SU-DHL-6 (cell line): ENCODE data around the gene SNRNP200.

Experiments used
- EZH2phosphoT487 ChIP-seq: fragments of 200-600 bp; sonication (generic), shearing (Covaris generic); conservative IDR thresholded peaks from 2 replicates; pipeline ENCODE4 v1.6.1; 2018; ENCODE audit warnings: mild to moderate bottlenecking, antibody characterized with exemption, low read length, moderate library complexity, mixed read lengths
- TF ChIP-seq, protein P1 (sequence below): fragments of 200-600 bp; sonication (generic); IDR thresholded peaks from one replicate; pipeline ENCODE4 v1.5.1; 2017; ENCODE audit warnings: antibody characterized with exemption, mild to moderate bottlenecking, low read length, moderate library complexity; ENCODE audit not compliant: insufficient read depth, poor library complexity, severe bottlenecking

DNA sequence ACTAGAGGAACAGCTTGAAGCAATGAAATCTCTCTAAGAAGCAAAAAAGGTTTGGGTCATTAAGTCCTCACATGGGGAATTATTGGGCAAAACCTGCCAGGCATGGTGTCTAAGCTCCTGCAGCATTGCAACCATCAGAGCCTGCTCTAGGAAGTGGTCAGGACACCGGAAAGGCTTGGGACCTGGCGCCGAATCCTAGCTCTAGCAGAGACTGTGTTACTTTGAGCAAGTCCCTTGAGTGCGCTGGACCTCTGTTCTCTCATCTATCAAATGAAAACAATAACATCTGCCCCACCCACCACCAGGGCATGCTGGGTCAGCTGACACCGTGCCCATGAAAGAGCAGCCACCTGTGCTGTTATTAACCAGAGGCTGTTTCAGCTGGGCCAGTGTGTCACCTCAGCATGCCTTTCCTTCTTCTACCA, 45.8 kb downstream of the SNRNP200 start:
- TF ChIP-seq, protein P1, sequence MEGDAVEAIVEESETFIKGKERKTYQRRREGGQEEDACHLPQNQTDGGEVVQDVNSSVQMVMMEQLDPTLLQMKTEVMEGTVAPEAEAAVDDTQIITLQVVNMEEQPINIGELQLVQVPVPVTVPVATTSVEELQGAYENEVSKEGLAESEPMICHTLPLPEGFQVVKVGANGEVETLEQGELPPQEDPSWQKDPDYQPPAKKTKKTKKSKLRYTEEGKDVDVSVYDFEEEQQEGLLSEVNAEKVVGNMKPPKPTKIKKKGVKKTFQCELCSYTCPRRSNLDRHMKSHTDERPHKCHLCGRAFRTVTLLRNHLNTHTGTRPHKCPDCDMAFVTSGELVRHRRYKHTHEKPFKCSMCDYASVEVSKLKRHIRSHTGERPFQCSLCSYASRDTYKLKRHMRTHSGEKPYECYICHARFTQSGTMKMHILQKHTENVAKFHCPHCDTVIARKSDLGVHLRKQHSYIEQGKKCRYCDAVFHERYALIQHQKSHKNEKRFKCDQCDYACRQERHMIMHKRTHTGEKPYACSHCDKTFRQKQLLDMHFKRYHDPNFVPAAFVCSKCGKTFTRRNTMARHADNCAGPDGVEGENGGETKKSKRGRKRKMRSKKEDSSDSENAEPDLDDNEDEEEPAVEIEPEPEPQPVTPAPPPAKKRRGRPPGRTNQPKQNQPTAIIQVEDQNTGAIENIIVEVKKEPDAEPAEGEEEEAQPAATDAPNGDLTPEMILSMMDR: no peak
- no peak for TF ChIP-seq EZH2phosphoT487
